Endothelial cell (in vitro differentiated cells): ENCODE measurements around the gene MTPN. TPM values are rescaled to one million over a fixed set of nuclear protein-coding genes. Genes with fewer than 3 reads are reported as not detected.

ENCODE experiments used
- DNase-seq: peaks from one replicate; pipeline ENCODE4 v3.0.0; 2021; ENCODE audit warnings: low spot score
- H3K27ac Mint-ChIP-seq: one replicate; pipeline ENCODE4 v1.8.0; 2021; ENCODE audit warnings: mixed read lengths, inconsistent platforms; ENCODE audit not compliant: unreplicated experiment
- H3K27me3 Mint-ChIP-seq: one replicate; pipeline ENCODE4 v1.8.0; 2021; ENCODE audit warnings: mild to moderate bottlenecking, moderate library complexity, mixed read lengths, inconsistent platforms; ENCODE audit not compliant: unreplicated experiment
- H3K36me3 Mint-ChIP-seq: one replicate; pipeline ENCODE4 v1.8.0; 2021; ENCODE audit warnings: mild to moderate bottlenecking, low read depth, mixed read lengths, inconsistent platforms; ENCODE audit not compliant: unreplicated experiment
- H3K4me1 Mint-ChIP-seq: one replicate; pipeline ENCODE4 v1.8.0; 2021; ENCODE audit warnings: mild to moderate bottlenecking, mixed read lengths, inconsistent platforms; ENCODE audit not compliant: unreplicated experiment
- H3K4me3 Mint-ChIP-seq: one replicate; pipeline ENCODE4 v1.8.0; 2021; ENCODE audit warnings: mild to moderate bottlenecking, mixed read lengths, inconsistent platforms; ENCODE audit not compliant: unreplicated experiment
- H3K9me3 Mint-ChIP-seq: one replicate; pipeline ENCODE4 v1.8.0; 2021; ENCODE audit warnings: mixed read lengths, inconsistent platforms; ENCODE audit not compliant: unreplicated experiment
- total RNA-seq: library from RNA; stranded (reverse); fragmentation: NEBNext Ultra II Directional; extraction: Animal tissue kit (Norgen Biotek cat#: 25700); gene quantifications from one replicate; pipeline ENCODE4 v1.2.1, GENCODE V29; 2021; ENCODE audit not compliant: unreplicated experiment
- TF ChIP-seq, protein P1 (sequence below): fragments of 200-600 bp; sonication (generic); IDR thresholded peaks from one replicate; pipeline ENCODE4 v1.5.0; 2021; ENCODE audit warnings: antibody characterized with exemption; ENCODE audit not compliant: unreplicated experiment

Gene MTPN
- total RNA-seq, 1 donor from 2014 or later: 183 TPM

DNA sequence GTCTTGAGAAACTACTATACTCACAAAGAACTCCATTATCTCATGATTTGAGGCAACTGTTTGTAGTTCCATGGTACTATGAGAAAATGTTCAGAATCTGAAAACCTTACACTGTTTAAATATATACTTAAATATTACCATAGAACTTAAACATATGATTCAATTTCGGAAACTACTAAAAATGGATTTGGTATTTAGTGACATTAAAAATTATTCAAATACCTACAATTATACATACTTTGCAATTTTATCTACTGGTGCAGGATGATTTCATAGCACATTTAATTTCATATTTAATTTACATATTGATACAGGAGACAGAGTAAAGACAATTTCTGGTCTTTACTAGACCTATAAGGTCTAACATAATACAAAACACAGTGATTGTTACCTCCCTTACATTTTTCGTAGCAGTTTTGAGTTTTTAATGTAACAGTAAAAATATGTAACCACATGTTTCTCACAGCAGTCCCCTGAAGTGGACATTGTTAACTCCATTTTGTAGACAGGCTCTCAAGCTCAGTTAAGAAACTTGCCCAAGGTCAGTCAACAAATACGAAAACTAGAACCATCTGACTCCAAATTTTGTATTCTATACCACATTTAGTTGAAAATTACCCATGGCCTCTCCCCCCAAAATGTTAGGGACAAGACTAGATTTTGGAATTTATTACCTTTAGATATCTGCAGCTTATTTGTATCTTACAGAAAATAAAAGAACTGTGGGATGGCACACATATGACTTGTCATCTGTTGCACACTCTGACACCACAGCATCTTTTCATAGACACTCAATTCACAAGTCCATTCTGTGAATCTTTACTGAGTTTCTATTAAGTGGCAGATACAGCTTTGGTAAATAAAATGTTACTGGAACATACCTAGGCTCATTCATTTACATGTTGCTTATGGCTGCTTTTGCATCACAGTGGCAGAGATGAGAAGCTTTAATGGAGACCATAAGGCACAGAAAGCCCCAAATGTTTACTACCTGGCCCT, 36.8 kb downstream of the MTPN start:
- peaks cover 4% of the 10 kb centered on the region for H3K36me3 Mint-ChIP-seq
- TF ChIP-seq, protein P1, sequence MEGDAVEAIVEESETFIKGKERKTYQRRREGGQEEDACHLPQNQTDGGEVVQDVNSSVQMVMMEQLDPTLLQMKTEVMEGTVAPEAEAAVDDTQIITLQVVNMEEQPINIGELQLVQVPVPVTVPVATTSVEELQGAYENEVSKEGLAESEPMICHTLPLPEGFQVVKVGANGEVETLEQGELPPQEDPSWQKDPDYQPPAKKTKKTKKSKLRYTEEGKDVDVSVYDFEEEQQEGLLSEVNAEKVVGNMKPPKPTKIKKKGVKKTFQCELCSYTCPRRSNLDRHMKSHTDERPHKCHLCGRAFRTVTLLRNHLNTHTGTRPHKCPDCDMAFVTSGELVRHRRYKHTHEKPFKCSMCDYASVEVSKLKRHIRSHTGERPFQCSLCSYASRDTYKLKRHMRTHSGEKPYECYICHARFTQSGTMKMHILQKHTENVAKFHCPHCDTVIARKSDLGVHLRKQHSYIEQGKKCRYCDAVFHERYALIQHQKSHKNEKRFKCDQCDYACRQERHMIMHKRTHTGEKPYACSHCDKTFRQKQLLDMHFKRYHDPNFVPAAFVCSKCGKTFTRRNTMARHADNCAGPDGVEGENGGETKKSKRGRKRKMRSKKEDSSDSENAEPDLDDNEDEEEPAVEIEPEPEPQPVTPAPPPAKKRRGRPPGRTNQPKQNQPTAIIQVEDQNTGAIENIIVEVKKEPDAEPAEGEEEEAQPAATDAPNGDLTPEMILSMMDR: no peak
- H3K27me3 Mint-ChIP-seq: no peaks in the 10 kb centered on the region
- H3K27ac Mint-ChIP-seq: no peak overlapping the region
- no peaks in the 10 kb centered on the region for H3K9me3 Mint-ChIP-seq
- DNase-seq: no peak
- H3K4me1 Mint-ChIP-seq: peaks cover 9% of the 10 kb centered on the region
- no peak overlapping the region for H3K4me3 Mint-ChIP-seq

DNA sequence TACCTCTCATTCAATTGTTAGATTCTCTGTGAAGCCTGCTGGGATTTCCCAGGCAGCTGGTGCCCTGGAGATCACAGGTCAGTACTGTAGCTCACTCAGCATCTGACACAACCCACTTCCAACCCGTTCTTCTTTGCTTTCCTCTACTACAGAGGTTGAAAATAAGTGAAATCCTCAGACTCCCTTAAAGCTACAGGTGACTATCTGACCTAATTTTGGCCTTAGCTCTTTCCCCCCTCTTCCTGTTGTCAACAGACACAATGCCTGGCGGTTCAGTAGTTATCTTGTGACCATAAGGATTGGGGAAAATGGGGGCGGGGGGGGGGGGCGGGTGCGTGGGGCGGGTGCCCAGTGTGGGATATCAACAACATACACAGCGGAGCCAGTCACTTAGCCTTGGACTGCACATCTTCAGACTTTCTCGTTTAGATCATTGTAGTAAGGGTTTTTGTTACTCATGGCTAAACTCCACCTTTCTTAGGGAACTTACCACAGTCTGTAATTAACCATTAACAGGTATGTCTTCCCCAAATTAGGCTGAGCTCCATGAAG, 37.8 kb downstream of the MTPN start:
- Mint-ChIP-seq H3K4me3 (no peak overlapping the region), H3K27ac (peak overlapping the region; percentile 2), H3K27me3 (no peaks in the 10 kb centered on the region), H3K36me3 (peaks cover 4% of the 10 kb centered on the region), H3K9me3 (no peaks in the 10 kb centered on the region), H3K4me1 (peaks cover 14% of the 10 kb centered on the region)
- no peak for DNase-seq
- TF ChIP-seq, protein P1: no peak

DNA sequence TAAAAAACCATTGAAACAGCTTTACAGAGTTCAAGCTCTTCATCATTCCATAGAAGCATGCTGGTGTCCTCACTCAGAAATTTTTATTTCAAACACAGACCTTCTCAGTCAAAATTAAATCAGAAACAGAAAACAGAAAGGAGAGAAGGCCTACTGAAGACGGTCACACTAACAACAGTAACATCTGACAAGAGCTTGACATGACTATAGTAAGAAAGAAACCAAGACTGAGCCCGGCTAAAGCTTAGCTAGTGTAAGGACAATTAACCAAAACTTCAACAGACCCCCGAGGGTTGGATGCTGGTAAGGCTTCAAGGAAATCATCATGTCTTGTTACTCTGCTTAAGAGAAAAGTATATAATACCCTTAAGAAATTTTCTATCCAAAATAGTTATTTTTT, 38.6 kb downstream of the MTPN start:
- H3K27me3 Mint-ChIP-seq: no peaks in the 10 kb centered on the region
- H3K4me3 Mint-ChIP-seq: no peak overlapping the region
- H3K27ac Mint-ChIP-seq: no peak overlapping the region
- DNase-seq: no peak
- TF ChIP-seq, protein P1: no peak
- H3K36me3 Mint-ChIP-seq: peaks cover 4% of the 10 kb centered on the region
- peaks cover 22% of the 10 kb centered on the region for H3K4me1 Mint-ChIP-seq
- no peaks in the 10 kb centered on the region for H3K9me3 Mint-ChIP-seq

DNA sequence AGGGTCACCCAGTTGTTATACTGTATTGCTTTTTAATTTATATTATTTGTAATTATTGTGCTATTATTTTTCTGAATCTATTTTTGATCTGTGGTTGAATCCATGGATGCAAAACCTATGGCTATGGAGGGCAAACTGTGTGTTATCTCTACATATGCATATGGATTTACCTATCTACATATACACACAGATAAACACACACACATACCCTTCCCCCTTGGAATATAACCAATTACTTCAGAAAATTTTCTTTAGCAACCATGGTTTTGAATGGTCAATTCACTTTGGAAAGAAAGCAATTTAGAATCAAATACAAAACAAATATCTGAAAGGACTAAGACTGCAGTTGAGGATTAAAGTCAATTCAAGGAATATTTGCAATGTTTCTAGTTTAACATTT, 39.1 kb downstream of the MTPN start:
- TF ChIP-seq, protein P1: no peak
- DNase-seq: no peak
- H3K9me3 Mint-ChIP-seq: no peaks in the 10 kb centered on the region
- no peak overlapping the region for H3K27ac Mint-ChIP-seq
- H3K4me3 Mint-ChIP-seq: no peak overlapping the region
- no peaks in the 10 kb centered on the region for H3K27me3 Mint-ChIP-seq
- H3K4me1 Mint-ChIP-seq: peaks cover 25% of the 10 kb centered on the region
- H3K36me3 Mint-ChIP-seq: peaks cover 4% of the 10 kb centered on the region
